ENCODE results near the gene UBQLNL.

The UBQLNL gene, protein sequence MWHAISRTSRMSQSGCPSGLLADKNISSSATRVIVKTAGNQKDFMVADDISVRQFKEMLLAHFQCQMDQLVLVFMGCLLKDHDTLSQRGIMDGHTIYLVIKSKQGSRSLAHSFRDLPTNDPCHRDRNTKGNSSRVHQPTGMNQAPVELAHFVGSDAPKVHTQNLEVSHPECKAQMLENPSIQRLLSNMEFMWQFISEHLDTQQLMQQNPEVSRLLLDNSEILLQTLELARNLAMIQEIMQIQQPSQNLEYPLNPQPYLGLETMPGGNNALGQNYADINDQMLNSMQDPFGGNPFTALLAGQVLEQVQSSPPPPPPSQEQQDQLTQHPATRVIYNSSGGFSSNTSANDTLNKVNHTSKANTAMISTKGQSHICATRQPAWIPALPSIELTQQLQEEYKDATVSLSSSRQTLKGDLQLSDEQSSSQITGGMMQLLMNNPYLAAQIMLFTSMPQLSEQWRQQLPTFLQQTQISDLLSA

GRCh38 chr11:5516599-5516998 is at the start of gene UBQLNL:
TSS of gene UBQLNL (minus strand) at chr11:5516699. CDS start at chr11:5516441, 258 bp downstream.
- in situ Hi-C loops (cut with MboI; ENCODE audit: low sequenced_read_pairs): no loop called here

GRCh38 chr11:5564259-5565019 is 47.9 kb upstream of the UBQLNL start:
- in situ Hi-C loops (cut with MboI; ENCODE audit: low sequenced_read_pairs): no loop called here

DNA sequence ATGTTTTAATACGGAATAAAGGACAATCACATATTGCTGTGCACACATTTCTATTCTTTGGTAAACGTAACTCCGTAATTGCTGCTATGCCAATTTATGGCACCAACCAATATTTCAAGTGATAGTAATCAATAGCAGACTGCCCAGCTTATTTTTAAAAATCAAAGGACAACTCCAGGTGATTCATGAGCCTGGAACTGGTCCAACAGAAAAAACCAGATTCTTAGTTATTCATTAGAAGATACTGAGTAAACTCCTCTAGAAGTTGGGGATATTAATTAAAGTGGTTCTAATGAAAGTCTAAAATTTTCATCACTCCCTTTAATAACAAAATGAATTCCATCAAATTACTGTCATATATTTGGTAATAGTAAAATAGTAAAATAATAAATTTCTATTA is 41.3 kb upstream of the UBQLNL start:
- in situ Hi-C loops (cut with MboI; ENCODE audit: low sequenced_read_pairs): no loop called here

DNA sequence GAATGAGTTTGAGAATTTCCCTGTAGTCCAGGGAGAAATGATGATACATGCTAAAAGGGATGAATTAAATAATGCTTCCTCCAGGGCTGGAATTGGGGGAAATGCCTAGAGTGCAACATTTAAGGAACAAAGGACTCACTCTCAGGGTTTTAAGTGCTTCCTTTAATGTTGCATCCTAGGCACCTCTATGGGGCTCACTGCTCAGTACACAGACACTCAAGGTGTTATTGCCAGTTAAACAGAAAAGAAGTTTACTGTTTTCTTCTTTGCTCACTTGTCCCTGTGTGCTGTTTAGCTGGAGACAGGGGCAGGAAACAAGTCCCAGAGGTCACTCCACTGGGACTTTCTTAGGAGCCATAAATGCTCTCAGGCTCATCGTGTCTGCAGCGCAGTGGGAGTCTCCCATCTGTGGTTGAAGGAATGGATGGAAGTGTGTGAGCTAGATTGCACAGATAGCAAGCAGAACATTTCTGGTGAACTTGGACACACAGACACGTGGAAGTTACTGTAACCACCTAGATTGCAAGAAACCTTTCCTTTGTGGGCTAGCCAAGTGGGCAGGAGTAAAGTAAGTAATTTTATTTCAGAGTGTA is 40.2 kb upstream of the UBQLNL start:
- in situ Hi-C loops (cut with MboI; ENCODE audit: low sequenced_read_pairs): no loop called here

- in situ Hi-C loops (cut with MboI; ENCODE audit: low sequenced_read_pairs): no loop called here
These were observed 36.8 kb upstream of the UBQLNL start for GRCh38 chr11:5553343-5553742.

DNA sequence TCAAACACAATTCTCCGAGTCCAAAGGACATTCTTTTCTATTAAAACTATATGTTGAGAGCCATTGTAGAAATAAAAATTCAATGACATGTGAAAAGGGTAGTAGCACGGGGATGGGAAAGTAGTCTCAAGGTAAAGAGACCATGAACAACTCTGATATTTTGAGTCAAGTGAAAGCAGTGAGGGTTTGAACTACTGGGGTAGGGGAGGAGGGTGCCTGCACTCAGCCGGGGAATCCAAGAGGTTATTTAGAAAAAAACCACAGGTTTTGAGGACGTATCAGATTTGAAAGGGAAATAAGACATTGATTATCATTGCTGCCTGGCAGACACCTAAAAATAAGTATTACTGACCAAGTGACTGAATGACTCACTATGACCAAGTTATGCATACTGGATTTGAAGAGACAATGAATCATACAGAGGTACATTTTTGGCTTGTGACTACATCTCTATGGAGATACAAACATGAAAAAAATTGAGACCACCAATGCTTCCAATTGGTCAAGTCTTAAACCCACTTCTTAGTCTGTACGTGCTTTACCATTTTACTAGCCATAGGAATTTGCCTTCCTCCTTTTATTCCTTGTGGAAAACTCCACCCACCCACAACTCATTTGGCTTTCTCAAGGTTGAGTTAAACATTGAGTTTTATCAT is 34.1 kb upstream of the UBQLNL start:
- in situ Hi-C loops (cut with MboI; ENCODE audit: low sequenced_read_pairs): no loop called here

GRCh38 chr11:5548440-5548839 is 31.9 kb upstream of the UBQLNL start, which contains the start of gene OR52H1:
TSS of gene OR52H1 (minus strand) at chr11:5548540. CDS start at chr11:5545505, 3,035 bp downstream.
- in situ Hi-C loops (cut with MboI; ENCODE audit: low sequenced_read_pairs): no loop called here

GRCh38 chr11:5547982-5548381 is 31.5 kb upstream of the UBQLNL start:
- in situ Hi-C loops (cut with MboI; ENCODE audit: low sequenced_read_pairs): no loop called here

GRCh38 chr11:5546457-5546856 is 30.0 kb upstream of the UBQLNL start:
- in situ Hi-C loops (cut with MboI; ENCODE audit: low sequenced_read_pairs): no loop called here

DNA sequence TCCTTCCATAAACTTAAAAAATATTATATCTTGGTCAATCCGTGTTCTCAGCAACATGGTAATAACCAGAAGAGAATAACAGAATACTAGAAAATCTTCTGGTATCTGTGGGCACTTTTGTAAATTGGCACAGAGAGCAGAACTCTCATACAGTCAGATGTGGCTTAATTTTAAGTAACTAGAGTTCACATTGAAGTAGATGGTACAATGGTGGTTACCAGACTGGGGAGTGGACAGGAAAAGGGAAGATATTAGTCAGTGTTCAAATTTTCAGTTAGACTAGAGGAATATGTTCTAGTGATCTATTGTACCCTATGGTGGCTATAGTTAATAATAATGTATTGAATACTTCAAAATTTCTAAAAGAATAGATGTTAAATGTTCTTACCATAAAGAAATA is 24.9 kb upstream of the UBQLNL start:
- in situ Hi-C loops (cut with MboI; ENCODE audit: low sequenced_read_pairs): no loop called here

GRCh38 chr11:5536482-5536881 is 20.0 kb upstream of the UBQLNL start:
- in situ Hi-C loops (cut with MboI; ENCODE audit: low sequenced_read_pairs): no loop called here

DNA sequence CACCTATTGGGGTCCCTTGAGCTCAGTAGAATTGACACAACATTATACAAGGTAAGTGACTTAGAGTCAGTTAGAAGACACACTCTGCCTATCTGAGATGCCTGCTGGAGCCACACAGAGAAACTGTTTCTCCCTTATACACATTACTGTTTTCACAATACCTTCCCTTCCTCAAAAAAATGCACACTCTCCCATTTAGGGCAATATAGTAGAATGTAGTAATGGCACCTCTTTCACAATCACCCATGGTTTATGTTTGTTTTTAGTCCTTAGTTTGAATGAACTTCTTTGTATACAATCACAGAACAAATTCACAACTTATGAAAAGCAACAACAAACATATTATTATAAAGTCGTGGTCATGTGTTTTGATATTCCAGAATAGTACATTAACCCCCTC is 17.5 kb upstream of the UBQLNL start:
- in situ Hi-C loops (cut with MboI; ENCODE audit: low sequenced_read_pairs): no loop called here

DNA sequence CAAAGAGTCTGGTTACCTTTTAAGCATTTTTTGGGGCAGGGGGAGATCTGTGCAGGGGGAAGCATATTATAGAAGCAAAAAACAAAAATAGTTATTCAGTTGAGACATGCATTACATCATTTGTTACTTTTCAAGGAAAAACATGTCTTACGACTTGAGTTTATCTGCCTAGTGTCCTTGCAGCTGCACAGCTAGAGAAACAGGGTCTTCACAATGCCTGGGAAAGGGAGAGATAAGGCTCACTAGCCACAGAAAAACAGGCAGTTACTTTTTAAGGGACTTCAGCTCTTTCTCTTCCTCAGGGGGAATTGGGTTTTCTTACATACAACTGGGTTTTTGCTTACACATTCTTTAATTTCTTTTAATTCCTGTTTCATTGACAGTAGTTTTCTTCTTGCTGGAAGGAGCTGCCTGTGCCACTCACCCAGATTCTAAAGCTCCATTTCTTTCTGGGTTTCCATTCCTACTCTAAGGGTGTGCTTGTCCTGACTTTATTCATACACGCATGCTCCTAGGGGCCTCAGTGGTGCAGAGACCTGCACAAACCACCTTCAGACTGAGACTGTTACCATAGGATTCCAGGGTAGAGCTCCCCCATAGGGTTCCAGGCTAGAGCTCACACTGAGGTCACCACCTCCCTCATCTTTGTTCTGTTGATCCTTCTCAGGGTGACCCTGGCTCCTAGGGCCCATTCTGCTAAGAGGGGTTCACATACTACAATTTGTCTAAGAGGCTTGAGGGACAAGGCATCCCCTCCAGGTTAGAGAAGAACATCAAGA is 14.7 kb upstream of the UBQLNL start:
- in situ Hi-C loops (cut with MboI; ENCODE audit: low sequenced_read_pairs): no loop called here

DNA sequence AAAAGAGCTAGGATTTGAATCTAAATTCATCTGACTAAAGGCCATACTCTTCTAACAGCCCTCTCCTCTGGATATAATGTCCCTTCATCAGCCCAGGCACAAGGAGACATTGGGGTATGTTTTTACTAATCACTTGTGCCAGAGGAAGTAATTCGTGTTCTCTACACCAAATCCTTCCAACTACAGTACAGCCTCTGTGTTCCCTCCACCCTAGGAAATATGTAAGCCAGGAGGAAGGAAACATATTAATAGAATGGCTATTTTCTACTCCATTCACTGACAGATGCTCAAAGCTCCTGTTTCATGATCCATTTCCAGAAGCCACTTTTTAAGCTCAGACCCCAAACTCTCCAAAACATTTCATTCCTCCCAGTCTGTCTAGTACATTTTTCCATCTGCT is 12.0 kb upstream of the UBQLNL start:
- in situ Hi-C loops (cut with MboI; ENCODE audit: low sequenced_read_pairs): no loop called here

DNA sequence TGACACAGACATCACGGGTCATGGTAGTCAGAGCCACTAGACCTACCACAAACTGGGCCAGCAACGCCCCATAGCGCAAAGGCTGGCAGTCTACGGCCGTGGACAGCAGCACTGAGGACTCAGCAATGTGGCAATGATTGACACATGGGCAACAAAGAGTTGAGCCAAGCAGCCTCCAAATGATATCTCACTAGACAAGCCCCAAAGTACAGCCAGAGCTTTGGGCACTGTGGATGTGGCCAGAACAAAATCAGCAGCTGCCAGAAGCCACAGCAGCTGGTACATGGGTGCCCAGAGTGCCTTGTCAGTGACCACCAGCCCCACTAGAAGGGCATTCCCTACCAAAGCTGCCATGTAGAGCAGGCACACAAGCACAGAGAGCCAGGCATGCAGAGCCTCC is 11.2 kb upstream of the UBQLNL start:
- in situ Hi-C loops (cut with MboI; ENCODE audit: low sequenced_read_pairs): no loop called here

DNA sequence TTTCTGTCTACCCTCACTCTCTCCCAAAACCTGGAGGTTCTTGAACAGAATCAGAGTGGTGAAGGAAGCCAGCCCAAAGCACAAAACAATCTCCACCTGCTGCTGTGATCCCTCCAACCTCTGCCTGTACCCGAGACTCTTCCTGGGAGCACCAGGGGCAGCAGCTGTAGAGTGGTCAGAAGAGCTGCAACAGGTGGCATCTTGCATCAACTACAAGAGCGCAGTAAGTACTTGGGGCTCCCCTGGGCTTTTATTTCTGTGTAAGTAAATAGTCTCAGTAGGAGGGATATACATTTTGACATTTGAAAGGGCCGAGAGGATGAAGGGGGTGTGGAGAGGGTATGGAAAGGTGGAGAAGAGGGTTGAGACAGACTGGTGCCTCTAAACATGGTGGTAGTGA is 8.3 kb upstream of the UBQLNL start:
- in situ Hi-C loops (cut with MboI; ENCODE audit: low sequenced_read_pairs): no loop called here

DNA sequence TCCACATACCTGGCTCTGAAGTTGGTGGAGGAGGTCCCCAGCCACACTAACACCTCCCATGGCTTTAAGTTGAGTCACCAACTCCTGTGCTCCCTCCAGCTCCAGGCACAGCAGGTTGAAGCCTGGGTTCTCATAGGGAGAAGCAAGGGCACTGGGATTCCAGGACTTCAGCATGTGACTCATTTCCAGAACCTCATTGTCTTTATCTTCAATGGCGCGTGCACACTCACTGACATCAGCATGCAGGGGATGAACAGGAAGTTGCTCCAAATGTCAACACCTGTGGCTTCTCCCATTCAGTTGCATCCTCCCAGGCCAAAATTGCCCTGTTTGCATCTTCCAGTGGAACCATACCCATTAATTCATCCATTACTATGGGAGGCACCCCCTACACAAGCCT is 5.8 kb upstream of the UBQLNL start:
- in situ Hi-C loops (cut with MboI; ENCODE audit: low sequenced_read_pairs): no loop called here

DNA sequence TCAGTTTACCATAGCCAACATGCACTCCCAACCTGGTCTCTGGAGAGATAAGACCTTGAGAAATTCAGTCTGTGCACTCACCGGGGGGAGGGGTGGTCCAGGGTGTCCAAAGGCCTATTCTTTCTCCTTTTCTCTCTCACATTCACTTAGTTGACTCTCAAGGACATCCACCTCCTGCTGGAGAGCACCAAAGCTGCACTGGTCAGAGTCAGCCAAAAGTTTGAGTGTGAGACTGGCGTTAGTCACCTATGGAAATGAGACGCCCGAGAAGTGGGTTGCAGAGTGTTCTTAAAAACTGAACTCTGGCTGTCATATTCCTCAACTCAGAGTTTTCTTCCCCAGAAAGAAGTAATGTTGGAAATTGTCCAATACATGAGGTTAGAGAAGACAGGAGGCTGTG is 5.0 kb upstream of the UBQLNL start:
- in situ Hi-C loops (cut with MboI; ENCODE audit: low sequenced_read_pairs): no loop called here

GRCh38 chr11:5514841-5515240 is 1.7 kb downstream of the UBQLNL start:
- in situ Hi-C loops (cut with MboI; ENCODE audit: low sequenced_read_pairs): no loop called here

DNA sequence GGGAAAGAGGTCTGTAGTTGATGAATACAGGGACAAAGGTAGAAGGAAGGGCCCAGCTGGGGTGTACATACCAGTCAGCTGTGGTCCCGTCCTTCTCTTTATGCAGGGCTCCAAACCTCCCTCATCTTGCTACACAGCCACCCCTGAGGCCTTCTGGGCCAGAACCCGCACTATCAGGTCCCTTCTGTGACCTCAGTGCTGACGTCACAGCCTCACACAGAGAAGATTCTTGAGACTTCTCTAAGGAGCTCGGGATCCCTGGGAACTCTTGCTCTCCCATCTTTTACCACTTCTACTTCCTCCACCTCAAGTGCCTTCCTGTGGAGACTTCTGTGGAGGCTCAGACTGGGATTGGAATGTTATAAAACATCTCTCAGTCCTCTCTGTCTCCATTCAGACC is 6.7 kb downstream of the UBQLNL start, which contains the start of gene UBQLN3:
Gene UBQLN3 (minus strand): TSS at position 155 of the 400 bp plus-strand sequence. CDS start 399 bp downstream, outside the sequence.
- in situ Hi-C loops (cut with MboI; ENCODE audit: low sequenced_read_pairs): no loop called here
